ENCODE measurements around the gene RTKN.
A peak's percentile ranks its signal among the peaks of the same experiment; 100 is the strongest.

Gene RTKN

GRCh38 chr2:74457129-74457548 is 15.4 kb upstream of the RTKN start:
- ChIA-PET CTCF (interaction anchor here (1.0 to 4.5 kb wide), 6 partner anchors 17 to 128 kb away, joined by 3 to 29 read pairs (median 5); partner anchors contain the start of genes CCDC142, MRPL53 and TTC31), POLR2A (interaction anchor here (0.6 to 1.7 kb wide), 4 partner anchors 10 to 74 kb away, joined by 3 to 8 read pairs (median 6); partner anchors contain the start of genes AUP1 and HTRA2)
- DNase-seq (ENCODE audit: extremely low spot score): no peak
- no peak for TF ChIP-seq CTCF (IDR thresholded peaks at IDR 0.05; ENCODE audit: control extremely low read depth, extremely low read depth, low read depth, missing control alignments)

GRCh38 chr2:74454654-74455511 is 13.1 kb upstream of the RTKN start, which contains the start of gene INO80B:
INO80B (plus strand) TSS chr2:74455087; CDS start chr2:74455117, 30 bp downstream.
- no peak for TF ChIP-seq CTCF (IDR thresholded peaks at IDR 0.05; ENCODE audit: control extremely low read depth, extremely low read depth, low read depth, missing control alignments)
- CTCF ChIA-PET: interaction anchor here (0.7 to 4.5 kb wide), 10 partner anchors 10 to 131 kb away, joined by 3 to 26 read pairs (median 8); partner anchors contain the start of genes CCDC142, MOGS, MRPL53 and TTC31
- POLR2A ChIA-PET: interaction anchor here (0.9 to 1.1 kb wide), 3 partner anchors 14 to 49 kb away, joined by 3 to 6 read pairs (median 3); partner anchors contain the start of gene CCDC142
- DNase-seq (ENCODE audit: extremely low spot score): peak; percentile 85

- DNase-seq (ENCODE audit: extremely low spot score): no peak
- ChIA-PET POLR2A (interaction anchor here (1.0 kb wide), 1 partner anchor 10 kb away, joined by 3 read pairs; no protein-coding TSS in a partner anchor), CTCF (no interaction called here)
- TF ChIP-seq CTCF (IDR thresholded peaks at IDR 0.05; ENCODE audit: control extremely low read depth, extremely low read depth, low read depth, missing control alignments): no peak
Measured at GRCh38 chr2:74450570-74451190, 8.9 kb upstream of the RTKN start.

- no peak for DNase-seq (ENCODE audit: extremely low spot score)
- no peak for TF ChIP-seq CTCF (IDR thresholded peaks at IDR 0.05; ENCODE audit: control extremely low read depth, extremely low read depth, low read depth, missing control alignments)
- CTCF ChIA-PET: interaction anchor here (1.5 kb wide), 1 partner anchor 13 kb away, joined by 4 read pairs; no protein-coding TSS in a partner anchor
- POLR2A ChIA-PET: no interaction called here
Measured at GRCh38 chr2:74448771-74449170, 7.0 kb upstream of the RTKN start.

- ChIA-PET CTCF (interaction anchor here (1.5 kb wide), 1 partner anchor 14 kb away, joined by 4 read pairs; no protein-coding TSS in a partner anchor), POLR2A (no interaction called here)
- TF ChIP-seq CTCF (IDR thresholded peaks at IDR 0.05; ENCODE audit: control extremely low read depth, extremely low read depth, low read depth, missing control alignments): no peak
- no peak for DNase-seq (ENCODE audit: extremely low spot score)
Measured at GRCh38 chr2:74447230-74447999, 5.7 kb upstream of the RTKN start.

Data from GM10248 (cell line).